Lower lobe of right lung (tissue), 2 donors: ENCODE data around the gene TOX2. TPM values are rescaled to one million over a fixed set of nuclear protein-coding genes. Genes with fewer than 3 reads are reported as not detected.

Experiments
- ATAC-seq, 2 donors: fragments of 200-7000 bp; cut with Tn5 transposase; one replicate each; pipeline ENCODE4 v1.9.1; 2020 to 2022; ENCODE audit warnings: mild to moderate bottlenecking in 2 of 2, moderate library complexity in 2 of 2
- DNase-seq: peaks from one replicate; pipeline ENCODE4 v3.0.0-alpha.2; 2020
- H3K27ac ChIP-seq: fragments of 200-600 bp; one replicate; pipeline ENCODE4 v1.8.0; 2022
- H3K27me3 ChIP-seq: fragments of 200-600 bp; one replicate; pipeline ENCODE4 v1.8.0; 2022; ENCODE audit warnings: low read depth
- H3K36me3 ChIP-seq: fragments of 200-600 bp; one replicate; pipeline ENCODE4 v1.8.0; 2022; ENCODE audit warnings: mild to moderate bottlenecking
- H3K4me1 ChIP-seq: fragments of 200-600 bp; one replicate; pipeline ENCODE4 v1.8.0; 2022
- H3K4me3 ChIP-seq: fragments of 200-600 bp; one replicate; pipeline ENCODE4 v1.8.0; 2022; ENCODE audit warnings: mild to moderate bottlenecking
- H3K9me3 ChIP-seq: fragments of 200-600 bp; one replicate; pipeline ENCODE4 v1.8.0; 2022
- intact Hi-C: fragments of 100-400 bp; cut with DNase I; formaldehyde crosslinking; loops from one replicate; pipeline ENCODE4 v1.11.0; 2022
- total RNA-seq: library from RNA; stranded (reverse); fragmentation: NEBNext Ultra II Directional; extraction: Animal tissue kit (Norgen Biotek cat#: 25700); gene quantifications from one replicate; pipeline ENCODE4 v1.2.1, GENCODE V29; 2021
- TF ChIP-seq, protein P1 (sequence below): fragments of 200-600 bp; IDR thresholded peaks from one replicate; pipeline ENCODE4 v1.8.0; 2022; ENCODE audit warnings: antibody characterized with exemption, mild to moderate bottlenecking
- donor health status: DM: no; HTN: yes; CAD: no; lungs with severe emphysema.

Gene TOX2
- total RNA-seq, 1 donor from 2014 or later: 16.3 TPM

DNA sequence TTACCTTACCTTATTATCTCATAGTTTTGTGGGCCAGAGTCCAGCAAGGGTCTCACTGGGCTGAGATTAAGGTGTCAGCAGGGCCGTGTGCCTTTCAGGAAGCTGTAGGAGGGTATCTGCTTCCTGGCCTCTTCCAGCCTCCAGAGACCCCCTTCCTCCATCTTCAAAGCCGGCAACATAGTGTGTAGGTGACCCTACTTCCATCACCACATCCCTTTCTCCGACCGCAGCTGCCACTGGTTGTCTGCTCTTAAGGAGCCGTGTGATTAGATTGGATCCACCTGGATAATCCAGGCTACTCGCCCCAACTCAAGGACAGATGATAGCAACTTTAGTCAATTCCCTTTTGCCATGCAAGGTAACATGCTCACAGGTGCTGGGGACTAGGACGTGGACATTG lies 181.2 kb downstream of the TOX2 start:
- Histone ChIP-seq H3K9me3 (no peaks in the 10 kb centered on the region), H3K27me3 (peaks cover 7% of the 10 kb centered on the region), H3K36me3 (no peaks in the 10 kb centered on the region), H3K4me3 (no peak overlapping the region), H3K27ac (no peak overlapping the region), H3K4me1 (no peaks in the 10 kb centered on the region)
- DNase-seq (no peak), ATAC-seq (no peak)
- intact Hi-C loops: no loop called here
- TF ChIP-seq, protein P1, sequence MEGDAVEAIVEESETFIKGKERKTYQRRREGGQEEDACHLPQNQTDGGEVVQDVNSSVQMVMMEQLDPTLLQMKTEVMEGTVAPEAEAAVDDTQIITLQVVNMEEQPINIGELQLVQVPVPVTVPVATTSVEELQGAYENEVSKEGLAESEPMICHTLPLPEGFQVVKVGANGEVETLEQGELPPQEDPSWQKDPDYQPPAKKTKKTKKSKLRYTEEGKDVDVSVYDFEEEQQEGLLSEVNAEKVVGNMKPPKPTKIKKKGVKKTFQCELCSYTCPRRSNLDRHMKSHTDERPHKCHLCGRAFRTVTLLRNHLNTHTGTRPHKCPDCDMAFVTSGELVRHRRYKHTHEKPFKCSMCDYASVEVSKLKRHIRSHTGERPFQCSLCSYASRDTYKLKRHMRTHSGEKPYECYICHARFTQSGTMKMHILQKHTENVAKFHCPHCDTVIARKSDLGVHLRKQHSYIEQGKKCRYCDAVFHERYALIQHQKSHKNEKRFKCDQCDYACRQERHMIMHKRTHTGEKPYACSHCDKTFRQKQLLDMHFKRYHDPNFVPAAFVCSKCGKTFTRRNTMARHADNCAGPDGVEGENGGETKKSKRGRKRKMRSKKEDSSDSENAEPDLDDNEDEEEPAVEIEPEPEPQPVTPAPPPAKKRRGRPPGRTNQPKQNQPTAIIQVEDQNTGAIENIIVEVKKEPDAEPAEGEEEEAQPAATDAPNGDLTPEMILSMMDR: no peak

DNA sequence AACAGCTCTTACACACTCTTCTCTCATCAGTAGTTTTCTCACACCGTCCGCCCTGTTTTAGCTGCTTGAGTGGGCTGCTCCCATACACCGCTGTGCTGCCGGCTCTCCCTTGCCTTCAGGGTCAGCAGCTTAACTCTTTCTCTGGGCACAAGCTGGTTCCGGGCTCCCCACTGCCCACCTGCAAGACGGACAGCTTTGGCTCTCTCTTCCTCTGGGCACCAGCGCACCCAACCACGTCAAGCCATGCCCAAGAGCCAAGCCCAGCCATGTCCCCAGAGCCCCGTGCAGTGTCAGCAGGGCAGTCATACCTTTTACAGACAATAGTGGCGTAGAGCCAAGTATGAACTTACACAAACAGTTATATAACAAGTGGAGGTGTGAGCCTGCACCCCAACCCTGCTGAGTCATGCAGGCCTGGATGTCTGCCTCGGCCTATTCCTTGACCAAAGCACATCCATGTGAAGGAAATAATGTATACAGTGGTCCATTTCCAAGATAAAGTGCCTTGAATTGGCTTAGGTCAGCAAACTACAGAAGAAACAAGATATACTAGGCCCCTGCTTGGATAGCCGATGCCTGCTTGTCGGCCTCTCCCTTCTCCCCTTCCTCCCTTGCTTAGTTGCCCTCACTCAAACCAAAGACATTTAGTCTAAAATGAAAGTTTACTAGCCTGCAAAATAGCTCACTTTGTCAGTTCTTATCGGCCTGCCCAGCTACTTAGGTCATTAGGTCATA lies 183.0 kb downstream of the TOX2 start:
- ATAC-seq (no peak), DNase-seq (no peak)
- Histone ChIP-seq H3K4me1 (no peaks in the 10 kb centered on the region), H3K9me3 (no peaks in the 10 kb centered on the region), H3K27me3 (peaks cover 7% of the 10 kb centered on the region), H3K4me3 (no peak overlapping the region), H3K36me3 (no peaks in the 10 kb centered on the region), H3K27ac (no peak overlapping the region)
- intact Hi-C loops: no loop called here
- TF ChIP-seq, protein P1: no peak

GRCh38 chr20:44098256-44098630 lies 183.6 kb downstream of the TOX2 start:
- ATAC-seq: no peak
- peaks cover 7% of the 10 kb centered on the region for H3K27me3 ChIP-seq
- no peaks in the 10 kb centered on the region for H3K9me3 ChIP-seq
- H3K36me3 ChIP-seq: no peaks in the 10 kb centered on the region
- no peaks in the 10 kb centered on the region for H3K4me1 ChIP-seq
- H3K27ac ChIP-seq: no peak overlapping the region
- no peak overlapping the region for H3K4me3 ChIP-seq
- TF ChIP-seq, protein P1: no peak
- intact Hi-C loops: no loop called here
- DNase-seq: no peak

DNA sequence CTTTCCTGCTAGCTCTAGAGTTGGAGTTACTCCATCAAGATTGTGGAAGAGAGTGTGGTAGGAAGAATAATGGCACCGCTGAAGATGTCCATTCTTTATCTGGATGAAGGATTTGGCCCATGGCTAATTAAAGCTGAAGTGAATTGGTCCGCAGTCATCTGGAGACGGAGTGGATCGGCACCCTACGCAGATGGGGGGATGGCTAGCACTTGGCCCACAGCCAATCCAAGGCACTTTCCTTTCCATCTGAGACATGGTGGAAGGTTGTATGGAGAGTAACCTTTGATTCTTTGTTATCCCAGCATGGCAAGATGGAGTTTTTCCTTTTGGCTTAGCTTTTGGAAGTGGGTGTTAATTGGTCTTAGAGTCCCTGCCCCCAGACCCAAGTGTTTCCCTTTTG lies 184.0 kb downstream of the TOX2 start:
- H3K27me3 ChIP-seq: peaks cover 7% of the 10 kb centered on the region
- no peak overlapping the region for H3K4me3 ChIP-seq
- ATAC-seq (no peak), DNase-seq (no peak)
- no peaks in the 10 kb centered on the region for H3K9me3 ChIP-seq
- H3K27ac ChIP-seq: no peak overlapping the region
- TF ChIP-seq, protein P1: no peak
- no peaks in the 10 kb centered on the region for H3K4me1 ChIP-seq
- no peaks in the 10 kb centered on the region for H3K36me3 ChIP-seq
- intact Hi-C loops: no loop called here

DNA sequence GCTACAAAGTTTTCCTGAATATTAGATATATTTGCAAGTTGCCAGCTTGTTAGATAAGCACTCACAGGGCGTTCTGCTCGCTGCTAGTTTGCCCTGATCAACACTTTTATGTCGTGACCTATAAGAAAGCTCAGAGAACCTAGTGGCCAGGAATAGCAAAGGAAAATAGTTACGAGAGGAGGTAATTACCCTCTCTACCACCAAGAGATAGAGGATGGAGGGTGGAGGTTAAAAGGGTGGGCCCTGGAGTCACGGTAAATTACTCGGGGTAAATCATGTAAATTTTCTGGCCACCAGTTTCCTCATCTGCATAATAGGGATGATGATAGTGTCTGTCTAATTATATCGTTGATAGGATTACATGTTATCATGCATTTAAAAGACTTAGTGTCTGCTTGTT lies 185.2 kb downstream of the TOX2 start:
- Histone ChIP-seq H3K36me3 (no peaks in the 10 kb centered on the region), H3K4me1 (no peaks in the 10 kb centered on the region), H3K9me3 (no peaks in the 10 kb centered on the region), H3K27ac (no peak overlapping the region), H3K27me3 (peaks cover 6% of the 10 kb centered on the region), H3K4me3 (no peak overlapping the region)
- no peak for ATAC-seq
- intact Hi-C loops: no loop called here
- TF ChIP-seq, protein P1: no peak
- no peak for DNase-seq
